NCI-H2227 treated with DMSO at 0.1 percent for 48 hours (cell line): ENCODE measurements around the gene NDUFA8.

Source experiments
- DNase-seq: peaks from one replicate; lab custom pipeline; 2025; lab: John Stamatoyannopoulos, UW

The NDUFA8 gene

GRCh38 chr9:122097679-122098315, 61.8 kb downstream of the NDUFA8 start:
- DNase-seq = no peak

DNA sequence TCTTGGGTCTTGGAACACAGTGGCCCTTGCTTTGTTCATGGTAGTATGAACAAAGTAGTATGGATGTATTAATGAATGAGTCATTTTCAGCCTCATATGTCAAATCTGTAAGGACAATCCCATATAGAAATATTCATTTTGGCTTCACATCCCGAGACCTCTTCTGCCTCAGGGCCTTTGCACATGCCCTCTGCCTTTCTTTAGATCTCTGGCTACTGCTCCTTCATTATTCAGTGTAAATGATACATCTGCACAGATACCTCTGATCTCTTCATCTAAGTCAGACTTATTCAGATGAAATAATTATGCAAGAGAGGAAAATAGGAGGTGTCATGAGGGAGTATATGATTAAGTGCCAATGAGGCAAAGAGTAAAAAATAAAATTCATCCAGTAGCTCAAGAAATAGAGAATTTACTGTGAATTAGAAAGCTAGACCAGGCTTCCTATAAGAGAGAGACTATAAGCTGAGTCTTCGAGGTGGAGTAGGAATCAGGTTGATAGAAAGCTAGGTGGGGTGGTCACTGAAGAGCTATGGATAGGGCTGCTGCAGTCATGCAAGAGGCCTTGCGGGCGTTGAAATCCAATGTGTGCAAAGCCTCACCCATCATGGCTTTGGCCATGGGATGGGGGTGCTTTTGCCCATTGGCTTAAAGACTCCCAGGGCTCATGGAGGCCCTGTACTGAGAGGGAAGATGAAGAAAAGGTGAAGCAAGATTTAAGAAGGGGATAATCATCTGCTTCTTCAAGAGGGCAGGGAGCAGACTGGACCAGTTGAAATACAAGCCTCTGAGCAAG, 62.8 kb downstream of the NDUFA8 start:
- DNase-seq = no peak

DNA sequence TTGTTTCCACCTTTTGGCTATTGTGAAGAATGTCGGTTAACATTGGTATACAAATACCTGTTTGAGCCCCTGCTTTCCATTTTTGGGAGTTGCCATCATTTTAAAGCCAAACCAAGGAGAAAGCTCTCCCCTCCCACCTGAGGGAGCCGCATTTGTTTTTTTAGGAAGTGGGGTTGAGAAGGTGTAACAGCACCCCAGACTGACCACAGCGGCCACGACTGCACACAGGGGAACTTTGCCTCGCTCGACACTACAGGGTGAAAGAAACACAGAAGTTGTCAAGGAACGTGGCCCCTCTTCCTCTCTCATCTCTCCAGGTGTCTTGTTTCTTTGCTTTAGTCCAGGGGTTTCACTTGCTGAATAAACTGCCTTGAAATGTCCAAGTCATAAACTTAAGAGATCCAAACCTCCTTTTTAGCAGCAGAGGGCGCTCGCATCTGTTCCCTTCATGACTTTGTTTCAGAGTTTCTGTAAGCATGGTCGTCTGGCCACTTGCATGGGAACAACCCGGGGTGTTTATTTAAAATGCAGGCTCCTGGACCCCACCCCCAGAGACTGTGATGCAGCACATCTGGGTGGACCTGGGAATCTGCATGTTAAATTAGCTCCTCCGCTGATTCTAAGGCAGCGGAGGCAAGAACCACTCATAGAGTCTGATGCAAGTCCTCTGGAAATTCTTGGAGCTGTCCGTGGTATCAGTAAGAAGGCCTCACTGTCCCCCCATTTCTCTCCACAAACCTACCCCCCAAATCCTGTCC, 64.4 kb downstream of the NDUFA8 start:
- DNase-seq = peak; percentile 38
